Loucy (cell line): ENCODE results near the gene OPTN.

ENCODE experiments used
- H2AFZ ChIP-seq: fragments of 200-600 bp; sonication (generic); 2 replicates; pipeline ENCODE4 v1.6.0; 2016; ENCODE audit warnings: antibody characterized with exemption, mild to moderate bottlenecking, low read length, moderate library complexity
- H3F3A ChIP-seq: fragments of 200-600 bp; 2 replicates; pipeline ENCODE4 v1.6.0; 2016; ENCODE audit warnings: antibody characterized with exemption, low read depth, mild to moderate bottlenecking
- H3K27me3 ChIP-seq: fragments of 200-600 bp; sonication (generic); 2 replicates; pipeline ENCODE4 v1.6.1; 2014; ENCODE audit warnings: low read length, mild to moderate bottlenecking; ENCODE audit not compliant: insufficient read depth, poor library complexity, severe bottlenecking
- H3K36me3 ChIP-seq: fragments of 200-600 bp; sonication (generic); 2 replicates; pipeline ENCODE4 v1.6.1; 2016; ENCODE audit warnings: low read length; ENCODE audit not compliant: insufficient read depth
- H3K4me1 ChIP-seq: fragments of 200-600 bp; sonication (generic); 2 replicates; pipeline ENCODE4 v1.5.1; 2014; ENCODE audit warnings: low read length, mild to moderate bottlenecking; ENCODE audit not compliant: insufficient read depth, poor library complexity, severe bottlenecking
- H3K4me2 ChIP-seq: fragments of 200-600 bp; sonication (generic); 2 replicates; pipeline ENCODE4 v1.6.0; 2014; ENCODE audit warnings: antibody characterized with exemption, low read length, low read depth, mild to moderate bottlenecking; ENCODE audit not compliant: poor library complexity, severe bottlenecking
- H3K4me3 ChIP-seq: fragments of 200-600 bp; sonication (generic); 2 replicates; pipeline ENCODE4 v1.5.1; 2014; ENCODE audit warnings: low read length, mild to moderate bottlenecking, mixed read lengths; ENCODE audit not compliant: poor library complexity, severe bottlenecking
- H3K79me2 ChIP-seq: fragments of 200-600 bp; sonication (generic); 2 replicates; pipeline ENCODE4 v1.6.1; 2014; ENCODE audit warnings: low read length; ENCODE audit not compliant: insufficient read depth
- H3K9ac ChIP-seq: fragments of 200-600 bp; sonication (generic); 2 replicates; pipeline ENCODE4 v1.6.0; 2014; ENCODE audit warnings: mild to moderate bottlenecking, low read depth, low read length, moderate library complexity; ENCODE audit not compliant: poor library complexity, severe bottlenecking
- H3K9me2 ChIP-seq: fragments of 200-600 bp; sonication (generic); replicated peaks from 2 replicates; pipeline ENCODE4 v1.6.1; 2016; ENCODE audit warnings: low read depth, low read length, mixed read lengths
- H3K9me3 ChIP-seq: fragments of 200-600 bp; sonication (generic); 2 replicates; pipeline ENCODE4 v1.6.1; 2014; ENCODE audit warnings: mild to moderate bottlenecking, antibody characterized with exemption, low read length, low read depth; ENCODE audit not compliant: insufficient read depth
- H4K20me1 ChIP-seq: fragments of 200-600 bp; sonication (generic); 2 replicates; pipeline ENCODE4 v1.6.0; 2014; ENCODE audit warnings: antibody characterized with exemption, low read length, mild to moderate bottlenecking; ENCODE audit not compliant: insufficient read depth, poor library complexity, severe bottlenecking
- EZH2phosphoT487 ChIP-seq: fragments of 200-600 bp; IDR thresholded peaks from 2 replicates; pipeline ENCODE4 v1.6.1; 2018; ENCODE audit warnings: antibody characterized with exemption, mild to moderate bottlenecking, moderate library complexity, borderline replicate concordance
- TF ChIP-seq, protein P1 (sequence below): fragments of 200-600 bp; sonication (generic); conservative IDR thresholded peaks from 2 replicates; pipeline ENCODE4 v1.5.1; 2014; ENCODE audit warnings: mild to moderate bottlenecking, antibody characterized with exemption, low read length

OPTN gene

DNA sequence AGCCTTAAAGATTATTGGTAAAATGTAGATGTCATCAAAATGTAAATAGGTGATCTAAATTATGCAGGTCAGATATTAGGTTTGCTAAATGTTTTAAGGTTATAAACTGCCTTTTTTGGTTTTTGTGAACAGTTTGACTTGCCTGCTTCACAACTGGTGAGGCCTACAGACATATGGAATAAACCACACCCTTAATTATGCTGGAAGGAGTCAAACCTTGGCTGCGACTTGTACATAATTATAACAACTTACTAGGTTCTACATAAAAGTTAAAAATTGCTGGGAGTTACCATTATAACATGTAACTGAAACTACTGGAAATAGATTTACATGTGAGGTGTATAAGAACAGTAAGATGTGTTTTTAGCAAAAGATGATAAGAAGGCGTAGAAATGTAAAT is 31.5 kb upstream of the OPTN start:
- Histone ChIP-seq H3K9ac (no peak overlapping the region), H3K9me2 (no peaks in the 10 kb centered on the region), H3K4me1 (no peaks in the 10 kb centered on the region), H3K9me3 (no peaks in the 10 kb centered on the region), H3K4me3 (no peak overlapping the region), H3K4me2 (no peak overlapping the region), H4K20me1 (no peaks in the 10 kb centered on the region), H2AFZ (no peak overlapping the region), H3K36me3 (no peaks in the 10 kb centered on the region), H3K27me3 (no peaks in the 10 kb centered on the region), H3F3A (no peaks in the 10 kb centered on the region), H3K79me2 (no peaks in the 10 kb centered on the region)
- no peak for TF ChIP-seq EZH2phosphoT487
- TF ChIP-seq, protein P1, sequence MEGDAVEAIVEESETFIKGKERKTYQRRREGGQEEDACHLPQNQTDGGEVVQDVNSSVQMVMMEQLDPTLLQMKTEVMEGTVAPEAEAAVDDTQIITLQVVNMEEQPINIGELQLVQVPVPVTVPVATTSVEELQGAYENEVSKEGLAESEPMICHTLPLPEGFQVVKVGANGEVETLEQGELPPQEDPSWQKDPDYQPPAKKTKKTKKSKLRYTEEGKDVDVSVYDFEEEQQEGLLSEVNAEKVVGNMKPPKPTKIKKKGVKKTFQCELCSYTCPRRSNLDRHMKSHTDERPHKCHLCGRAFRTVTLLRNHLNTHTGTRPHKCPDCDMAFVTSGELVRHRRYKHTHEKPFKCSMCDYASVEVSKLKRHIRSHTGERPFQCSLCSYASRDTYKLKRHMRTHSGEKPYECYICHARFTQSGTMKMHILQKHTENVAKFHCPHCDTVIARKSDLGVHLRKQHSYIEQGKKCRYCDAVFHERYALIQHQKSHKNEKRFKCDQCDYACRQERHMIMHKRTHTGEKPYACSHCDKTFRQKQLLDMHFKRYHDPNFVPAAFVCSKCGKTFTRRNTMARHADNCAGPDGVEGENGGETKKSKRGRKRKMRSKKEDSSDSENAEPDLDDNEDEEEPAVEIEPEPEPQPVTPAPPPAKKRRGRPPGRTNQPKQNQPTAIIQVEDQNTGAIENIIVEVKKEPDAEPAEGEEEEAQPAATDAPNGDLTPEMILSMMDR = no peak

DNA sequence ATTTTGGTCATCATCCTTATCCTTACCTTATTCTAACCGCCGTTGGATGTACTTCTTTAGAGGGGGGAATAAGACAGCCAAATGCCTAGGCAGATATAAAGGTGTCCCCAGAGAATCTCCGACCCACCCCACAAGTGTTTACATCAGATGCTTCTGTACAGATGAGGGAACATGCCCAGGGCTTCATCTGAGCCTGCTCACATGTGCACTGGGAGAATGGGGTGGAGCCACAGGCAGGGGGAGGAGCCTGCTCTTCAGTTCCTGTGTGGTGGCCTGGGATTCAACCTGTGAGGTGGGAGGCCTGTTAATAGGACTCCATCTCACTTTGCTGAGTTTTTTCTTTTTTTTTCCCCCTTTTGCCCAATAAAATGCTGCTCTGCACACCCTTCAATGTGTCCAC is 27.6 kb upstream of the OPTN start:
- Histone ChIP-seq H2AFZ (no peak overlapping the region), H3K79me2 (no peaks in the 10 kb centered on the region), H3K27me3 (no peaks in the 10 kb centered on the region), H3K4me1 (no peaks in the 10 kb centered on the region), H3F3A (no peaks in the 10 kb centered on the region), H3K36me3 (no peaks in the 10 kb centered on the region), H4K20me1 (no peaks in the 10 kb centered on the region), H3K9me2 (no peaks in the 10 kb centered on the region), H3K9ac (no peak overlapping the region), H3K9me3 (no peaks in the 10 kb centered on the region), H3K4me3 (no peak overlapping the region), H3K4me2 (no peak overlapping the region)
- TF ChIP-seq, protein P1 = no peak
- no peak for TF ChIP-seq EZH2phosphoT487

DNA sequence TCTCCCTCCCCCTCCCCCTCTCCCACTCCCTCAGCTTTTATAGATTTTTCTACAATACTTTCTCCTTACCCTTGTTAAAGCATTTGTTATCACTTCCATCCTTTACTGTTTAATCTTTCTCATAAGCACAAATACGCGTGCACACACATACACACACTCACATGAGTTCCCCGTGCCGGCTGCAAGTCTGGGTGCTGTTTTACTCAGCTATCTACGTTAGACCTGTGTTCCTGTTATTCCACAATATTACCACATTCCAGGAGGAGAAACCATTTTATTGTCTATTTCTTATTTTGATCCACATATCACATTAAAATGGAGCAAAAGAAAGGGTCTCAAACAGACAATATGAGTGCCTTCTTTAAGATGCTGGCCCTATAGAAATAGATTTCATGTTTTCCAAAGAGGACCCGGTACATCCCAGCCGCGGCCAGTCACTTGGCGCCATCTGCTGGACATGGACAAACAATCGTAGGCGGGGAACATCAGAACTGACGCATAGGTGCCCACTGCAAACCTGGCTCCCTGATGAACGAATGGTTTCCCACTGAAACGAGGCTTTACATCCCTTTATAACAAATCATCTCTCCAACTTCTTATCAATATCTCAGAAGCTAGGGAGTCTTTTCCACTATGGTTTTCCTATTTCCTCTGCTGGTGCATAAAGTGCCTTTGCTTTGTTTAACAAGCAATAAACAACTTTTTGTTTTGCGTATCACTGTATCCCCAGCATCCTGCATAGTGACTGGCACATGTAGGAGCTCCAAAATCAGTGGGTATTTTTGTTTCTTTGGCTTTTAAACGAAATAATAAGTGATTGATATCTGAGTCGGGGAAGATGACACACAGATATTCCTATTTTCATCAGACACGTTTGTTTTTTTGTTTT is 25.2 kb upstream of the OPTN start:
- 0 out of 2 replicates have a peak overlapping the region, but pooled peaks have one; percentile 18 for H2AFZ ChIP-seq
- H3K9me3 ChIP-seq = no peaks in the 10 kb centered on the region
- TF ChIP-seq, protein P1 = peak; percentile 92
- no peak for TF ChIP-seq EZH2phosphoT487
- H4K20me1 ChIP-seq = no peaks in the 10 kb centered on the region
- no peaks in the 10 kb centered on the region for H3K9me2 ChIP-seq
- H3K4me1 ChIP-seq = no peaks in the 10 kb centered on the region
- no peaks in the 10 kb centered on the region for H3F3A ChIP-seq
- H3K4me3 ChIP-seq = no peak overlapping the region
- H3K36me3 ChIP-seq = no peaks in the 10 kb centered on the region
- H3K4me2 ChIP-seq = no peak overlapping the region
- H3K9ac ChIP-seq = no peak overlapping the region
- H3K79me2 ChIP-seq = no peaks in the 10 kb centered on the region
- no peaks in the 10 kb centered on the region for H3K27me3 ChIP-seq
